Measurements from ENCODE around the gene DNAJA4.
A peak's percentile ranks its signal among the peaks of the same experiment; 100 is the strongest.

DNAJA4 gene

DNA sequence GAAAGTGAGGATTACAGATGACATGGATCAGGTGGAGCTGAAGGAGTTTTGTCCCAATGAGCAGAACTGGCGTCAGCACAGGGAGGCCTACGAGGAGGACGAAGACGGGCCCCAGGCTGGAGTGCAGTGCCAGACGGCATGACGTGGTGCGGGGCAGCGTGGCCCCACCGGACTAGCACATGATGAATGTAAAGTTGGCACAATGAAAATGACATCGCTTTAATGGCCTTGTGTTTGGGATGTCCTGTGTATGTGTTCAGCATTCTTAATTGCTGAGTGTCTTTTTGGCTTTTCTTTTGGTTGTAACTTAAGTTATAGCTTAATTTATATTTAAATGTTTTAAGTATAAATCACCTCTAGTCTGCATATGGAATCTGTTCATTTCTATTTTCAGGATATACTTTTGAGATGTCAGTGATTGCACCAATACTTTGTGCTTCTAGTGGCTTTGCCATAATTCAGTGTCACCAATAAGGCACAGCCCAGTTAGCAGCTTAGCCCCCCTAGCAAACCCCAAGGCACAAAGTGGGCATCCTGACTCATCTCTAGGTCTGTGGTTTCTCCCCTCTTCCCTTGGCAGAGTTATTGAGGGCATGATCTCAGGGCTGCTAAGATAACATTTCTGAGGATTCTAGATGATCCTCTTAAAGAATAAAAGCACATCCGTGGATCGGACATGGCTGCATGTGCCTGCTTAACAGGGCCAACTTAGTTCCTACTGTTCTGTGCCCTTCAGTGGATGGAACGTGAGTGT lies 16.1 kb downstream of the DNAJA4 start:
- Mint-ChIP-seq H3K9me3 (no peaks in the 10 kb centered on the region), H3K27me3 (no peaks in the 10 kb centered on the region), H3K4me1 (ENCODE audit: low read depth) (peaks cover 6% of the 10 kb centered on the region), H3K36me3 (ENCODE audit: low read depth) (peaks cover 94% of the 10 kb centered on the region), H3K27ac (peak overlapping the region; percentile 83), H3K4me3 (no peak overlapping the region)
- DNase-seq: no peak

DNA sequence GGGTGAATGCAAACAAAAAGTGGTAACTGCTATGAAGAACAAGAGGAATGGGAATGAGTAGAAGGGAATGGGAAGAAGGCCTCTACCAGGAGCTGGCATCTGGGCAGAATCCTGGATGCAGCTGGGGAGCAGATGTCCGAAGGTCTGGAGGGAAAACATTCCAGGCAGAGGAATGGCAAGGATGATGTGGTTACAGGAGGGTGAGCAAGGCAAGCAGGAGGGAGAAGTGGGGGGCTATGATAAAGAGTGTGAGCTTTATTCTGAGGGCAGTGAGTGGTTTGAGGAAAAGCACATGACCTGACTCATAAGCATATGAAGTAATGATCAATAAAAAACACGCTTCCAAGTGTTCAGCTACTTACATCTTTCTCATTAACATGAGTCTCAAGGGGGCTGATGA lies 18.0 kb downstream of the DNAJA4 start:
- H3K27me3 Mint-ChIP-seq: no peaks in the 10 kb centered on the region
- no peak overlapping the region for H3K4me3 Mint-ChIP-seq
- peak overlapping the region; percentile 37 for H3K27ac Mint-ChIP-seq
- H3K4me1 Mint-ChIP-seq (ENCODE audit: low read depth): peaks cover 6% of the 10 kb centered on the region
- H3K9me3 Mint-ChIP-seq: no peaks in the 10 kb centered on the region
- DNase-seq: no peak
- H3K36me3 Mint-ChIP-seq (ENCODE audit: low read depth): peaks cover 95% of the 10 kb centered on the region

DNA sequence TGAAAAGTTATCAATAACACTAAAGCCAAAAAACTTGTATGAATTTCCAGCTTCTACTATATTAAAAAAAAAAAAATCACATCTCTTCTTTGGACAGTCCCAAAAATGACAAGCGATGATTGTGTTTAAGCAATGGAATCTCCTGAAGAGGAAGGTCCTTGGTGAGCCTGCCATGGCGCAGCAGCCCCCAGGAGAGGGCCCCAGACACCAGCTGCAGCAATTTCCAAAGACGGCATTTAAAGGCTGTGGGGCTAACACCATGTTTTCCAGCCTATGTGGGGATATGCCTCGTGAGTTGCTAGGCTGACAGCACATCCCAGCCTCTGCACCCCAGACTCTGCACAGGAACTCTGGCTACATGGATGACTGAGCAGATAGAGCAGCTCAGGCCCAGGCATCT lies 20.4 kb downstream of the DNAJA4 start:
- H3K4me3 Mint-ChIP-seq: no peak overlapping the region
- no peaks in the 10 kb centered on the region for H3K27me3 Mint-ChIP-seq
- peaks cover 6% of the 10 kb centered on the region for H3K4me1 Mint-ChIP-seq (ENCODE audit: low read depth)
- H3K27ac Mint-ChIP-seq: peak overlapping the region; percentile 20
- H3K36me3 Mint-ChIP-seq (ENCODE audit: low read depth): peaks cover 97% of the 10 kb centered on the region
- H3K9me3 Mint-ChIP-seq: no peaks in the 10 kb centered on the region
- no peak for DNase-seq

DNA sequence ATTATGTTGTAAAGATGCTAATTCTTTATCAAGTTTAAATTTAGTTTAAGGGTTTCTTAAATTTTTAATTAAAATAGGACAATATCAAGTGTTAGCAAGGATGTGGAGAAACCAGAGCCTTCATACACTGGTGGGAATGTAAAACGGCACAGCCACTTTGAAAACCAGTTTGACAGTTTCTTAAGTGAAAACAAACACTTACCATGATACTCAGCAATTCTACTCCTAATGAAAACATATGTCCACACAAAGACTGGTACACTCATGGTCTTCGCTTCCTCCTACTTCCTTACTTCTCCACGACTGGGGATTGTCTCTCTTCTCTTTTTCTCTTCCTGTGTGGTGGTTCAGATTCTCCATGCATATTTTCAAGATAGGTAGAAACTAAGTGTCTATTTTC lies 25.9 kb downstream of the DNAJA4 start:
- peak overlapping the region; percentile 0 for H3K27ac Mint-ChIP-seq
- H3K27me3 Mint-ChIP-seq: no peaks in the 10 kb centered on the region
- H3K4me3 Mint-ChIP-seq: no peak overlapping the region
- H3K4me1 Mint-ChIP-seq (ENCODE audit: low read depth): peaks cover 3% of the 10 kb centered on the region
- no peak for DNase-seq
- peaks cover 97% of the 10 kb centered on the region for H3K36me3 Mint-ChIP-seq (ENCODE audit: low read depth)
- H3K9me3 Mint-ChIP-seq: no peaks in the 10 kb centered on the region

GRCh38 chr15:78291052-78291451 lies 26.7 kb downstream of the DNAJA4 start:
- no peak overlapping the region for H3K27ac Mint-ChIP-seq
- no peak overlapping the region for H3K4me3 Mint-ChIP-seq
- H3K36me3 Mint-ChIP-seq (ENCODE audit: low read depth): peaks cover 92% of the 10 kb centered on the region

DNA sequence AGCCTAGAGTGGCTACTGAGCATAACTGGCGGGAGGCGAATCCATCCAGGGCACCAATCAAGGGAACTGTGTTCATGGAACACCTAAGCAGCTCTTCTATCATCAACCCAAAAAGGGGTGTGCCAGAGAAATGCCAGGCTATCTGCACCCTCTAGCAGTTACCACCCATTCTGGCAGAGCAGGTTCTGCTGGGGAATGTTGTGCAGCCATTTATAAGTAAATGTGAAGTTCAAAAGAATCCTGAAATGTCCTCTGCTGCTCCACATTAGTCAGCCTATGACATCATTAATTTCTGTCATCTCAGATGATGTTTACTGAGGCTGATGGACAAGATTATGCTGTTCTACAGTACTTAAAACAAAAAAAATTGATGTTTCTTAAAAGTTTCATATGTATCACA lies 27.3 kb downstream of the DNAJA4 start:
- no peaks in the 10 kb centered on the region for H3K9me3 Mint-ChIP-seq
- DNase-seq: no peak
- H3K4me3 Mint-ChIP-seq: no peak overlapping the region
- peaks cover 86% of the 10 kb centered on the region for H3K36me3 Mint-ChIP-seq (ENCODE audit: low read depth)
- H3K4me1 Mint-ChIP-seq (ENCODE audit: low read depth): peaks cover 3% of the 10 kb centered on the region
- H3K27ac Mint-ChIP-seq: no peak overlapping the region
- no peaks in the 10 kb centered on the region for H3K27me3 Mint-ChIP-seq

More at GRCh38 chr15:78291052-78291451, 26.7 kb downstream of the DNAJA4 start:
- Mint-ChIP-seq H3K9me3 (no peaks in the 10 kb centered on the region), H3K4me1 (ENCODE audit: low read depth) (peaks cover 3% of the 10 kb centered on the region), H3K27me3 (no peaks in the 10 kb centered on the region)
- DNase-seq: no peak

DNA sequence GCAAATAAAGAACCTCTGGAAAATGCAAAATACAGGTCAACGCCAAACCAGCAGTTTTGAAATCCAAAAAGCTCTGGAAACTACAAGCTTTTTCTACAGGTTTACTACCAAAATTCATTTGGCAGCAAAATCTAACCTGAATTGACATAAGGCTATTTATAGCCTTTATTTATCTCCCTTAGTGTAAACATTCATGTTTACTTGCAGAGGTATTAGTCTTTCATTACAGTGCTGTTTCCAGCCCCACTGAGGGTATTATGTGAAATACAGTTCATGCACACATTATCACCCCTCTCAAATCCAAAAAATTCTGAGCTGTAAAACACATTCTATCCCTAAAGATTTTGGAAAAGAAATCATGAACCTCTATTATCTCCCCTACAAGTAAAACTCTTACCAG lies 27.9 kb downstream of the DNAJA4 start:
- H3K27ac Mint-ChIP-seq: no peak overlapping the region
- peaks cover 8% of the 10 kb centered on the region for H3K4me1 Mint-ChIP-seq (ENCODE audit: low read depth)
- H3K4me3 Mint-ChIP-seq: no peak overlapping the region
- DNase-seq: no peak
- H3K27me3 Mint-ChIP-seq: no peaks in the 10 kb centered on the region
- H3K36me3 Mint-ChIP-seq (ENCODE audit: low read depth): peaks cover 84% of the 10 kb centered on the region
- H3K9me3 Mint-ChIP-seq: no peaks in the 10 kb centered on the region

DNA sequence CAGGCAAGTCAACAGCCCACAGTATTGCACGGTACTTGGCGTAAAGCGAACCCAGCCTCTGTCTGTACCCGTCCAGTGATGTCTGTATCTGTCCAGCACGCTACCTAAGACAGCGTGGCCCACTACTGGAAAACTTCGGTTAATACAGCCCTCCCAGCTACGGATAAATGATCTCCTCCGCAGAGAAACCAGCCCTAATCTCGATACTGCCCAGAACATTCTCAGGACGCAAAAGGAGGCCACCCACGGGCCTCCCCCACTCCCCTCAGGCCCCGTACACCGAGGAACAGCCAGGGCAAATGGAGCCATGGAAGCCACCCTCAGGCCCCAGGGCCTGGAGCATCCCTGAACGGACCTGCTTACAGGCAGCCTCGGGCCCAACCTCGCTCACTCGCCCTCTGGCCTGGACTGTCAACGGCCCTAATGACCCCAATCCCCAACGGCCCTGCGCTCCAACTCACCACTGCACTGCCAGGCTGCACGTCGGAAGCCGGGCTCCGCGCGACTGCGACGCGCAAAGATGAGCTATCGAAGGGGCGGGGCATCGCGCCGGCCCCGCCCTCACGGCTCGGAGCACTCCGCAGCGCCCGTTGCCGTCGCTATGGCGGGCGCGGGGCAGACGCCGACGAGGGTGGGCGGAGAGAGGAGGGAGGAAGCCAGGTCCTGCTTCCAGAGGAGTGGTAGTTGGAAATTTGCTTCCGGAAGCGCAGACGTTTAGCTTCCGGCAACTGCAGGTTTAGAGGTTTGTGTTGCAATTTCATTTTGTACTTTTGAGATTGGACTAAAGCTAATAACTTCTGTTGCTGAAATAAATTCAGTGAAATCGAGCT lies 35.0 kb downstream of the DNAJA4 start, which contains the start of gene SKIC8:
Gene SKIC8, minus strand, starts transcription at position 509 of the 830 bp plus-strand sequence. CDS start 3,923 bp downstream, outside the sequence.
- H3K4me3 Mint-ChIP-seq: peak within 1 kb of the TSS; percentile 95
- H3K9me3 Mint-ChIP-seq: no peaks in the 10 kb centered on the region
- no peaks in the 10 kb centered on the region for H3K27me3 Mint-ChIP-seq
- H3K4me1 Mint-ChIP-seq (ENCODE audit: low read depth): peaks cover 43% of the 10 kb centered on the region
- H3K27ac Mint-ChIP-seq: peak within 1 kb of the TSS; percentile 93
- H3K36me3 Mint-ChIP-seq (ENCODE audit: low read depth): peaks cover 29% of the 10 kb centered on the region
- peak; percentile 95 for DNase-seq

DNA sequence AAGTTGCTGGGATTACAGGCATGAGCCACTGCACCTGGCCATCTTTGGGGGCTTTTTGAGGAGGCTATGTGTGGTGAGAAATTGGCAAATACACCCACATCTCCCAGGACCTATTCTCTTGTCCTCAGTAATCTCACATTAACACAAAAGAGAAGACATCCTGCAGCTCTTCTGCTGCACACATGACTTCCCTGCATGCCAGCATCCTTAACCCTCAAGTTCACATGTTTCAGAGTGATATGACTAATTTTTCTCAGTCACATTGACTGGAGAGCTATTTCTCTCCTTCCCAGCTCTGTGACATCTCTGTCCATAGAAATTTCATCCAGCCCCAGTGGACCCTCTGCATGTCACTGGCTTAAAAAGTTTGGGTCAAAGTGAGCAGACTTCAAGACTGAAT lies 37.0 kb downstream of the DNAJA4 start:
- no peak overlapping the region for H3K27ac Mint-ChIP-seq
- H3K36me3 Mint-ChIP-seq (ENCODE audit: low read depth): peaks cover 17% of the 10 kb centered on the region
- H3K4me3 Mint-ChIP-seq: no peak overlapping the region
- H3K9me3 Mint-ChIP-seq: no peaks in the 10 kb centered on the region
- H3K27me3 Mint-ChIP-seq: peaks cover 2% of the 10 kb centered on the region
- peaks cover 40% of the 10 kb centered on the region for H3K4me1 Mint-ChIP-seq (ENCODE audit: low read depth)
- DNase-seq: no peak

DNA sequence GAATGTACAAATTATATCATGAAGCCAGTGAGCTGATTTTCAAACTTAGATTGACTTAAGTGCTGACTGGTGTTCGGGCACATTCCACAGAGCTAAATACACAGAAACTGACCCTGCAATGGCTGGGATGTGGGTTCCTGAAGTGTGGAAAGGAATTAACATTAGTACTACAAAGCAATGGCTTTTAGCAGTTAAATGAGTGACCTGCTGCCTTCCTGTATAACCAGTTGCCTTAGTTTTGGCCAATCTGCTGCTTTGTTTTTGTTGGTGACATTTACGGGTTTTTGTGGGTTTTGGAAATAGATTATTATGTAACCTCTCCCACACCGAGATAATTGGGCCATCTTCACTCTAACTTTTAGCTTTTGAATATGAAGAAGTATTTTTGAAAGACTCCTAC lies 37.5 kb downstream of the DNAJA4 start:
- Mint-ChIP-seq H3K27ac (no peak overlapping the region), H3K9me3 (no peaks in the 10 kb centered on the region), H3K36me3 (ENCODE audit: low read depth) (peaks cover 16% of the 10 kb centered on the region), H3K27me3 (peaks cover 2% of the 10 kb centered on the region), H3K4me3 (no peak overlapping the region), H3K4me1 (ENCODE audit: low read depth) (peaks cover 39% of the 10 kb centered on the region)
- no peak for DNase-seq

- DNase-seq: no peak
- Mint-ChIP-seq H3K27me3 (peaks cover 2% of the 10 kb centered on the region), H3K36me3 (ENCODE audit: low read depth) (peaks cover 12% of the 10 kb centered on the region), H3K4me3 (no peak overlapping the region), H3K27ac (peak overlapping the region; percentile 33), H3K9me3 (no peaks in the 10 kb centered on the region), H3K4me1 (ENCODE audit: low read depth) (peaks cover 31% of the 10 kb centered on the region)
Measured at GRCh38 chr15:78302579-78303312, 38.4 kb downstream of the DNAJA4 start.

GRCh38 chr15:78304216-78305066 lies 40.1 kb downstream of the DNAJA4 start:
- DNase-seq: no peak
- Mint-ChIP-seq H3K27me3 (peaks cover 11% of the 10 kb centered on the region), H3K4me1 (ENCODE audit: low read depth) (peaks cover 19% of the 10 kb centered on the region), H3K27ac (no peak overlapping the region), H3K9me3 (no peaks in the 10 kb centered on the region), H3K36me3 (ENCODE audit: low read depth) (peaks cover 3% of the 10 kb centered on the region), H3K4me3 (no peak overlapping the region)

DNA sequence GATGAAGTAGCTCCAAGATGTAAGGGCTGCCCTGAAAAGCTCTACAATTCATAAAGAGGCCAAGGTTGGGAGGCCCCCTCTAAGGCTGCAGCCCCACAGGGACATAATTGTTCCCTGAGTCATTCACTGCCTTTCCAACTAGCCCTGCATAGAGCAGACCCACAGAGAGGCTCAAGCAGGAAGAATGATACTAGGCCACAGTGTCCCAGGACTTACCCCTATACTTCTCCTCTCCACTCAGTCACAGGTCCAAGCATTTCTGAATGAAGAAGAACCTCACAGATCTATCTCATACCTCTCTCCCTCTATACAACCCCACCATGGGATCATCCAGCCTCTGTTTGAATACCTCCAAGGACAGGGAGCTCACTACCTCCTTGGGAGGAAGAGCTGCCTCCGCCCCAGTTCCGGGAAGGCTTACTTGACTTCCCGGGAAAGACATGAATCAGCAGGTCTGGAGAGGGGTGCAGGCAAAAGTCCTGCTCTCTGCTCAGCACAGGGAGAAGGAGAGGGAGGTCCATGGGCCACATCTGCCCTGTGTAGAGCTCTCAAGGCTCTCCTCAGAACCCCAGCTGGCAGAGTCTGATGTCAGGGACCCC lies 41.9 kb downstream of the DNAJA4 start:
- H3K36me3 Mint-ChIP-seq (ENCODE audit: low read depth): no peaks in the 10 kb centered on the region
- no peaks in the 10 kb centered on the region for H3K9me3 Mint-ChIP-seq
- DNase-seq: no peak
- H3K4me1 Mint-ChIP-seq (ENCODE audit: low read depth): peaks cover 12% of the 10 kb centered on the region
- H3K27me3 Mint-ChIP-seq: peaks cover 11% of the 10 kb centered on the region
- no peak overlapping the region for H3K27ac Mint-ChIP-seq
- no peak overlapping the region for H3K4me3 Mint-ChIP-seq

Data from activated T-cell treated with anti-CD3 and anti-CD28 coated beads, Interleukin-2, amount 50 U/mL, for 24 hours (primary cell).